Spleen (tissue), 11 donors: ENCODE data around the gene HDAC8. TPM values are rescaled to one million over a fixed set of nuclear protein-coding genes. Genes with fewer than 3 reads are reported as not detected.

Experiments
- DNase-seq: peaks from one replicate; pipeline ENCODE4 v3.0.0-alpha.2; 2020
- H3K27ac ChIP-seq, 8 donors: fragments of 200-600 bp; sonication (generic) in 7 of 8; 1 replicate in 4 of 8; 2 replicates in 4 of 8; pipeline versions ENCODE4 v1.5.0 to v1.8.0; 2016 to 2021; ENCODE audit warnings: inconsistent platforms in 4 of 8, mild to moderate bottlenecking in 4 of 8, moderate library complexity in 1 of 8
- H3K27me3 ChIP-seq, 7 donors: fragments of 200-600 bp; sonication (generic) in 6 of 7; replicated peaks in 1 of 7; 1 replicate in 4 of 7; 2 replicates in 3 of 7; pipeline versions ENCODE4 v1.5.0 to v1.8.0; 2016 to 2021; ENCODE audit warnings: inconsistent platforms in 3 of 7, mild to moderate bottlenecking in 1 of 7
- H3K36me3 ChIP-seq, 6 donors: fragments of 200-600 bp; sonication (generic) in 5 of 6; 1 replicate in 4 of 6; 2 replicates in 2 of 6; pipeline versions ENCODE4 v1.5.0 to v1.8.0; 2016 to 2021; ENCODE audit warnings: inconsistent platforms in 2 of 6
- H3K4me1 ChIP-seq, 6 donors: fragments of 200-600 bp; sonication (generic) in 5 of 6; 1 replicate in 3 of 6; 2 replicates in 3 of 6; pipeline versions ENCODE4 v1.5.0 to v1.8.0; 2016 to 2021; ENCODE audit warnings: inconsistent platforms in 3 of 6
- H3K4me3 ChIP-seq, 8 donors: fragments of 200-600 bp; sonication (generic) in 7 of 8; 1 replicate in 4 of 8; 2 replicates in 4 of 8; pipeline versions ENCODE4 v1.5.0 to v1.8.0; 2016 to 2021; ENCODE audit warnings: inconsistent platforms in 4 of 8, mild to moderate bottlenecking in 4 of 8, moderate library complexity in 2 of 8
- H3K9me3 ChIP-seq, 8 donors: fragments of 200-600 bp; sonication (generic) in 7 of 8; 1 replicate in 4 of 8; 2 replicates in 4 of 8; pipeline versions ENCODE4 v1.5.0 to v1.8.0; 2016 to 2021; ENCODE audit warnings: inconsistent platforms in 4 of 8
- CTCF ChIP-seq, 11 experiments: fragments of 200-600 bp in 7 of 11; fragments of 450-650 bp in 4 of 11; sonication (generic) in 4 of 11; IDR thresholded peaks in 8 of 11; conservative IDR thresholded peaks in 3 of 11; 1 replicate in 7 of 11; 2 replicates in 4 of 11; pipeline versions ENCODE4 v1.4.0 to v1.8.0; 2016 to 2021; ENCODE audit warnings: antibody characterized with exemption in 11 of 11, inconsistent platforms in 4 of 11, mild to moderate bottlenecking in 1 of 11
- POLR2A ChIP-seq, 3 donors: fragments of 450-650 bp; IDR thresholded peaks; one replicate each; pipeline ENCODE4 v1.5.1; 2017; ENCODE audit warnings: antibody characterized with exemption in 3 of 3, mild to moderate bottlenecking in 1 of 3
- POLR2AphosphoS5 ChIP-seq, 3 donors: sonication (generic); formaldehyde crosslinking; IDR thresholded peaks; one replicate each; pipeline ENCODE4 v1.5.1; 2017; ENCODE audit warnings: antibody characterized with exemption in 3 of 3
- WGBS, 5 donors: extraction: QIAGEN DNeasy Blood & Tissue Kit in 3 of 5; methylation state at CpG; one replicate each; pipeline versions ENCODE4 v1.1.5 to v1.1.7; 2013 to 2018; 5-methylcytosine and 5-hydroxymethylcytosine counted together
- intact Hi-C: fragments of 100-400 bp; cut with DNase I; formaldehyde crosslinking; loops from one replicate; pipeline ENCODE4 v1.15.0; 2023; ENCODE audit warnings: low total_unique reads
- polyA plus RNA-seq, 3 donors: library from polyadenylated mRNA; stranded (reverse); fragments of 200-250 nt; gene quantifications; one replicate each; pipeline ENCODE4 v1.2.1, GENCODE V29; 2013
- total RNA-seq, 7 donors: library from RNA; depleted of rRNA in 3 of 7; stranded (reverse); fragments of >200 nt in 3 of 7; fragmentation: NEBNext Ultra II Directional in 4 of 7; extraction: Animal tissue kit (Norgen Biotek cat#: 25700) in 4 of 7; gene quantifications; one replicate each; pipeline versions ENCODE4 v1.1.0 to v1.2.1, GENCODE V29; 2016 to 2021
- donor health status: healthy with polysubstance abuse.
- donor health status: DM: no; HTN: no; CAD: no; lungs with moderate emphysema.
- donor health status: DM: no; HTN: no; CAD: no.
- donor health status: Bipolar disorder and iron deficiency.
- donor health status: healthy.
- donor health status: DM: no; HTN: no; CAD: no.
- donor health status: DM: yes; HTN: yes; CAD: no.

HDAC8 gene
- total and polyA plus RNA-seq, 10 donors = 15.6 to 54.6 (median 33.5) TPM

DNA sequence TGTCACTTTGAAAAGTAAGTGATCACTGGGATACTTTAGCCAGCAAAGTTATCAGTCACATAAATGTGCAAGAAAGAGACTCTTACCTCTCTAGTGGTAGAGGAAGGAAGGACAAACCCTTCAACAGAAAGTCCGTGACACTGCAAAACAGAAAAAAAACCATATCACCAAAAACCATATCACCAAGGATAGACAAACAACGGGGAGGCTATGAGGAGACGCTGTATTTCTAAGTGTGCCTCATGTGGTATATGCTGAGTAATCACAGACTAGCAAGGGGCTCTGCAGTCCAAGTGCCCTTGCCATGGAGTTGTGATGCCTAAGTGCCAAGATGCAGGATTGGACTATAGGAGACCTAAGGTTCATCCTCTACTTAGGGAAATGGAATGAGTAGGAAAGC, 11.5 kb upstream of the HDAC8 start:
- Histone ChIP-seq H3K4me3 (no peak overlapping the region), H3K36me3 (no peaks in the 10 kb centered on the region), H3K27ac (no peak overlapping the region), H3K27me3 (no peaks in the 10 kb centered on the region), H3K4me1 (no peaks in the 10 kb centered on the region), H3K9me3 (peaks cover 0 to 4% (median 0%) of the 10 kb centered on the region in 8 donors)
- WGBS, 5 donors = 62 to 83% (median 73%) methylated on average over 3 of the region's 3 CpGs
- TF ChIP-seq CTCF (IDR thresholded peaks at IDR 0.05 in 8 of 11, conservative IDR thresholded peaks at IDR 0.05 in 3 of 11) = no peak
- TF ChIP-seq POLR2AphosphoS5 (IDR thresholded peaks at IDR 0.05) = no peak
- TF ChIP-seq POLR2A (IDR thresholded peaks at IDR 0.05) = no peak
- DNase-seq = no peak
- intact Hi-C loops = no loop called here

- intact Hi-C loops = no loop called here
- no peaks in the 10 kb centered on the region for H3K9me3 ChIP-seq
- peaks cover 0 to 8% (median 6%) of the 10 kb centered on the region in 6 donors for H3K4me1 ChIP-seq
- H3K27ac ChIP-seq = no peak overlapping the region
- H3K27me3 ChIP-seq = peaks cover 0 to 5% (median 0%) of the 10 kb centered on the region in 7 donors
- no peaks in the 10 kb centered on the region for H3K36me3 ChIP-seq
- TF ChIP-seq POLR2A (IDR thresholded peaks at IDR 0.05) (no peak), CTCF (IDR thresholded peaks at IDR 0.05 in 8 of 11, conservative IDR thresholded peaks at IDR 0.05 in 3 of 11) (no peak), POLR2AphosphoS5 (IDR thresholded peaks at IDR 0.05) (no peak)
- H3K4me3 ChIP-seq = no peak overlapping the region
- DNase-seq = no peak
- 51 to 72% (median 54%) methylated on average over 6 to 7 of the region's 7 CpGs for WGBS, 5 donors
Observed at GRCh38 chrX:72576141-72576894, 3.7 kb upstream of the HDAC8 start.

DNA sequence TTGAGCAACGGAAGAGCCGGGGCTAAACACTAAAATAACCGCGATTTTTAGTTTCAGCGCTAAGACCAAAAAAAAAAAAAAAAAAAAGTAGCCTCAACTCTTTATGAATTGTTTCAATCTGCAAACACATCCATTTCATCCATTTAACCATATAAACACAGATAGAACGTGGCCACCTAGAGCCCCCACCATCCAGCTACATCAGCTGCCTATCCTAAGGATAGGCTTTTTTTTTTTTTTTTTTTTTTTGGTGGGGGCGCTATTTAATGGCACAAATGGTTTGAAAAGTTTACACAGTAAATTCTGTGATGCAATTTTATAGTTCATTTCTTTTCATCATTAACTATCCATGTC, 492 bp upstream of the HDAC8 start:
- DNase-seq = no peak
- Histone ChIP-seq H3K27me3 (peaks cover 0 to 5% (median 0%) of the 10 kb centered on the region in 7 donors), H3K36me3 (peaks cover 0 to 13% (median 0%) of the 10 kb centered on the region in 6 donors), H3K4me1 (peaks cover 0 to 8% (median 7%) of the 10 kb centered on the region in 6 donors), H3K27ac (peak overlapping the region in 5 of 8 donors; percentile 55 to 79 (median 74)), H3K9me3 (no peaks in the 10 kb centered on the region), H3K4me3 (peak overlapping the region; percentile 31 to 74 (median 51))
- intact Hi-C loops = no loop called here
- WGBS, 5 donors = 0 to 21% (median 1%) methylated on average over 7 of the region's 7 CpGs
- TF ChIP-seq POLR2AphosphoS5 (IDR thresholded peaks at IDR 0.05) = no peak
- TF ChIP-seq POLR2A (IDR thresholded peaks at IDR 0.05) = no peak
- no peak for TF ChIP-seq CTCF (IDR thresholded peaks at IDR 0.05 in 8 of 11, conservative IDR thresholded peaks at IDR 0.05 in 3 of 11)

DNA sequence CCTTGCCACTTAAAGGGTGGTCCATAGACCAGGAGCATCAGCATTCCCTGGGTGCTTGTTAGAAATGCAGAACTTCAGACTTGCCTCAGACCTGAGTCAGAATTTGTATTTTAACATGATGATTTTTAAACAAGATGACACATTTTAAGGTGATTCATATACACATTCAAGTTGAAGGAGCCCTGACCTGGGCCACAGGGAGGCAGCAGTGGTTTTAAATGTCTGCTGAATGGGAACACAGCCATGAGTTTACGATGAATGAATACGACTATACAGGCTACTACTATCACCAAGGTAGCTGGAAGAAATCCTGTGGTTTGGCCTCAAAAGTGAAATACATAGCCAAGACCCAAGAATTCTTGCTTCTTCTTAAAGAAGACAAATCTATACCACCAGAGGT, 2.9 kb downstream of the HDAC8 start:
- intact Hi-C loops = no loop called here
- H3K4me3 ChIP-seq = no peak overlapping the region
- 75 to 94% (median 79%) methylated on average over 2 of the region's 2 CpGs for WGBS, 5 donors

More for the DNA sequence above, 2.9 kb downstream of the HDAC8 start:
- H3K4me1 ChIP-seq = peaks cover 0 to 8% (median 7%) of the 10 kb centered on the region in 6 donors
- no peaks in the 10 kb centered on the region for H3K27me3 ChIP-seq
- TF ChIP-seq CTCF (IDR thresholded peaks at IDR 0.05 in 8 of 11, conservative IDR thresholded peaks at IDR 0.05 in 3 of 11) = no peak
- TF ChIP-seq POLR2AphosphoS5 (IDR thresholded peaks at IDR 0.05) = no peak
- TF ChIP-seq POLR2A (IDR thresholded peaks at IDR 0.05) = no peak
- H3K27ac ChIP-seq = no peak overlapping the region
- peaks cover 0 to 46% (median 13%) of the 10 kb centered on the region in 6 donors for H3K36me3 ChIP-seq
- no peaks in the 10 kb centered on the region for H3K9me3 ChIP-seq
- no peak for DNase-seq
